Ovary (tissue), 9 donors: ENCODE data around the gene ADAM12. TPM values are rescaled to one million over a fixed set of nuclear protein-coding genes. Genes with fewer than 3 reads are reported as not detected.
A peak's percentile ranks its signal among the peaks of the same experiment; 100 is the strongest.

ENCODE experiments used
- DNase-seq, 5 donors: peaks; one replicate each; pipeline ENCODE4 v3.0.0-alpha.2; 2019 to 2020
- H3K27ac ChIP-seq, 2 donors: fragments of 200-600 bp; one replicate each; pipeline versions ENCODE4 v1.5.1 to v1.8.0; 2019 to 2022
- H3K27me3 ChIP-seq: fragments of 200-600 bp; one replicate; pipeline ENCODE4 v1.8.0; 2022
- H3K36me3 ChIP-seq: fragments of 200-600 bp; sonication (generic); one replicate; pipeline ENCODE4 v1.5.1; 2019
- H3K4me1 ChIP-seq: one replicate; pipeline ENCODE4 v1.8.1; 2013; ENCODE audit warnings: mild to moderate bottlenecking, moderate library complexity; ENCODE audit not compliant: insufficient read depth
- H3K4me3 ChIP-seq: fragments of 200-600 bp; sonication (generic); one replicate; pipeline ENCODE4 v1.5.1; 2017
- H3K9me3 ChIP-seq, 2 donors: fragments of 200-600 bp in 1 of 2; sonication (generic) in 1 of 2; one replicate each; pipeline versions ENCODE4 v1.5.1 to v1.8.1; 2013 to 2019; ENCODE audit warnings: mild to moderate bottlenecking in 1 of 2, moderate library complexity in 1 of 2
- CTCF ChIP-seq, 3 donors: fragments of 450-650 bp in 2 of 3; fragments of 200-600 bp in 1 of 3; IDR thresholded peaks; one replicate each; pipeline versions ENCODE4 v1.5.1 to v1.8.0; 2016 to 2022; ENCODE audit warnings: antibody characterized with exemption in 3 of 3, mild to moderate bottlenecking in 1 of 3
- EP300 ChIP-seq: sonication (generic); formaldehyde crosslinking; IDR thresholded peaks from one replicate; pipeline ENCODE4 v1.6.1; 2017; ENCODE audit warnings: antibody characterized with exemption
- POLR2A ChIP-seq: fragments of 450-650 bp; IDR thresholded peaks from one replicate; pipeline ENCODE4 v1.6.1; 2017; ENCODE audit warnings: antibody characterized with exemption, mild to moderate bottlenecking, moderate library complexity
- WGBS, 3 donors: extraction: QIAGEN DNeasy Blood & Tissue Kit in 1 of 3; methylation state at CpG; one replicate each; pipeline versions ENCODE4 v1.1.5 to v1.1.7; 2013 to 2017; 5-methylcytosine and 5-hydroxymethylcytosine counted together
- intact Hi-C, 4 donors: fragments of 100-400 bp; cut with DNase I; formaldehyde crosslinking; loops; one replicate each; pipeline versions ENCODE4 v1.11.0 to v1.15.1; 2022 to 2023
- polyA plus RNA-seq, 2 donors: library from polyadenylated mRNA; stranded (reverse); fragments of 200-250 nt in 1 of 2; fragments of 350-450 nt in 1 of 2; fragmentation: Illumina TruSeq in 1 of 2; extraction: RNeasy Lipid Tissue Mini Kit (QIAGEN cat#74804) in 1 of 2; gene quantifications; one replicate each; pipeline ENCODE4 v1.2.3, GENCODE V29; 2013 to 2014
- total RNA-seq, 7 donors: library from RNA; depleted of rRNA in 2 of 7; stranded (reverse); fragments of >200 nt in 2 of 7; fragmentation: NEBNext Ultra II Directional in 3 of 7; extraction: Animal tissue kit (Norgen Biotek cat#: 25700) in 3 of 7; gene quantifications; one replicate each; pipeline versions ENCODE4 v1.1.0 to v1.2.4, GENCODE V29; 2016 to 2023
- donor health status: DM: no; HTN: no; CAD: no; lungs with moderate emphysema.
- donor health status: DM: no; HTN: no; CAD: no.
- donor health status: Bipolar disorder and iron deficiency.
- donor health status: DM: yes; HTN: yes; CAD: no.
- donor health status: DM: no; HTN: no; CAD: no.
- donor health status: DM: yes; HTN: yes; CAD: no.

The ADAM12 gene
- total and polyA plus RNA-seq, 9 donors: 1.8 to 27.2 (median 10.3) TPM

- intact Hi-C loops: no loop called here
- TF ChIP-seq CTCF (IDR thresholded peaks at IDR 0.05): no peak
- no peak for TF ChIP-seq EP300
- TF ChIP-seq POLR2A: no peak
- Histone ChIP-seq H3K27me3 (no peaks in the 10 kb centered on the region), H3K9me3 (no peaks in the 10 kb centered on the region), H3K36me3 (no peaks in the 10 kb centered on the region), H3K4me3 (no peak overlapping the region), H3K27ac (no peak overlapping the region), H3K4me1 (peaks cover 3% of the 10 kb centered on the region)
- no peak for DNase-seq
- WGBS, 3 donors: 74 to 90% (median 89%) methylated on average over 3 of the region's 3 CpGs
Measured at GRCh38 chr10:126074291-126074690, 314.0 kb downstream of the ADAM12 start.

GRCh38 chr10:126073606-126074005 is 314.7 kb downstream of the ADAM12 start:
- H3K36me3 ChIP-seq: no peaks in the 10 kb centered on the region
- DNase-seq: no peak
- 88 to 91% (median 89%) methylated on average over 1 of the region's 1 CpG for WGBS, 3 donors
- TF ChIP-seq CTCF (IDR thresholded peaks at IDR 0.05) (no peak), POLR2A (no peak), EP300 (no peak)
- peaks cover 3% of the 10 kb centered on the region for H3K4me1 ChIP-seq
- no peaks in the 10 kb centered on the region for H3K9me3 ChIP-seq
- intact Hi-C loops: no loop called here
- no peak overlapping the region for H3K27ac ChIP-seq
- no peaks in the 10 kb centered on the region for H3K27me3 ChIP-seq
- no peak overlapping the region for H3K4me3 ChIP-seq

DNA sequence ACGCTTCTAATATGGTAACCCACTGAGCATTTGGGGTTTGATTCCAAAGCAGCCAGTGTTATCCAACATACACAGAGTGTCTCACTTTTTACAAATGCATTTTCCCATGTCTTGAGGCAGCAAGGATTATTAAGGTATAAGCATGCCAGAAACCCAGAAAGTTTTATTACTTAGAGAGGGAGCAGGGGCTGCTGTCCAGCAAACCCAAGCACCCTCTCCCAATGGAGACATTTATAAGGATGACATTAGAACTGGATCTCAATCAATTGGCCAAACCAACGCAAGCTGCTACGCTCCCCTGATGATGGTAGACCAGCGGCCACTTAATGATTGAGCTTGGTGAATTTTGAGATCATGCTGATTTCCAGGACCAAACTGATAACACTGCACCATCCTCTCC is 315.7 kb downstream of the ADAM12 start:
- Histone ChIP-seq H3K4me3 (no peak overlapping the region), H3K9me3 (no peaks in the 10 kb centered on the region), H3K36me3 (no peaks in the 10 kb centered on the region), H3K4me1 (peaks cover 3% of the 10 kb centered on the region), H3K27ac (no peak overlapping the region), H3K27me3 (no peaks in the 10 kb centered on the region)
- intact Hi-C loops: no loop called here
- 97 to 99% (median 98%) methylated on average over 4 of the region's 4 CpGs for WGBS, 3 donors
- TF ChIP-seq POLR2A: no peak
- TF ChIP-seq CTCF (IDR thresholded peaks at IDR 0.05): no peak
- TF ChIP-seq EP300: no peak
- no peak for DNase-seq

GRCh38 chr10:126070476-126071215 is 317.6 kb downstream of the ADAM12 start:
- Histone ChIP-seq H3K36me3 (no peaks in the 10 kb centered on the region), H3K9me3 (no peaks in the 10 kb centered on the region), H3K27ac (peak overlapping the region in 1 of 2 donors; percentile 11), H3K27me3 (no peaks in the 10 kb centered on the region), H3K4me1 (peaks cover 5% of the 10 kb centered on the region), H3K4me3 (no peak overlapping the region)
- intact Hi-C loops: no loop called here
- 31 to 45% (median 33%) methylated on average over 8 of the region's 8 CpGs for WGBS, 3 donors
- DNase-seq: no peak
- no peak for TF ChIP-seq CTCF (IDR thresholded peaks at IDR 0.05)
- TF ChIP-seq POLR2A: no peak
- TF ChIP-seq EP300: no peak
